ENCODE results near the gene TMTC2.

GRCh38 chr12:82774666-82775065 is 88.0 kb downstream of the TMTC2 start:
- TF ChIP-seq YY1 (IDR thresholded peaks at IDR 0.05; ENCODE audit: insufficient read depth, insufficient read length), result no peak
- no peak for TF ChIP-seq ZNF274 (IDR thresholded peaks at IDR 0.05; ENCODE audit: low read depth, low read length)
